Testis (tissue), 2 donors: ENCODE results near the gene MCC.

Source experiments
- CTCF ChIP-seq, 3 experiments: fragments of 450-650 bp in 2 of 3; fragments of 200-600 bp in 1 of 3; sonication (generic) in 1 of 3; IDR thresholded peaks; one replicate each; pipeline ENCODE4 v1.5.1; 2016 to 2019; ENCODE audit warnings: antibody characterized with exemption in 3 of 3, mild to moderate bottlenecking in 2 of 3, moderate library complexity in 1 of 3
- POLR2A ChIP-seq: fragments of 450-650 bp; IDR thresholded peaks from one replicate; pipeline ENCODE4 v1.6.1; 2017; ENCODE audit warnings: antibody characterized with exemption, mild to moderate bottlenecking, moderate library complexity

GRCh38 chr5:113451797-113452196 is 36.5 kb downstream of the MCC start:
- TF ChIP-seq POLR2A (no peak), CTCF (IDR thresholded peaks at IDR 0.05) (no peak)
